GM12873 (cell line): Measurements from ENCODE around the gene ARL5C.

Source experiments
- CTCF ChIP-seq: IDR thresholded peaks from 2 replicates; pipeline ENCODE4 v1.5.1; 2012; ENCODE audit warnings: low read depth, mild to moderate bottlenecking, moderate library complexity, low read length, control low read depth; ENCODE audit not compliant: insufficient read depth; ENCODE audit errors: missing control alignments

The ARL5C gene

GRCh38 chr17:39118674-39119419 is 47.1 kb downstream of the ARL5C start:
- TF ChIP-seq CTCF: no peak

- no peak for TF ChIP-seq CTCF
These were observed 49.7 kb downstream of the ARL5C start for GRCh38 chr17:39116224-39116623.

GRCh38 chr17:39115135-39115534 is 50.8 kb downstream of the ARL5C start:
- TF ChIP-seq CTCF: no peak

- TF ChIP-seq CTCF: no peak
These were observed 51.2 kb downstream of the ARL5C start for GRCh38 chr17:39114723-39115122.

- TF ChIP-seq CTCF: no peak
These were observed 52.1 kb downstream of the ARL5C start for GRCh38 chr17:39113871-39114270.

- TF ChIP-seq CTCF: no peak
These were observed 55.4 kb downstream of the ARL5C start for GRCh38 chr17:39110435-39111136.

GRCh38 chr17:39108461-39109375 is 57.2 kb downstream of the ARL5C start:
- no peak for TF ChIP-seq CTCF
